ENCODE measurements around the gene DLK2.

DNA sequence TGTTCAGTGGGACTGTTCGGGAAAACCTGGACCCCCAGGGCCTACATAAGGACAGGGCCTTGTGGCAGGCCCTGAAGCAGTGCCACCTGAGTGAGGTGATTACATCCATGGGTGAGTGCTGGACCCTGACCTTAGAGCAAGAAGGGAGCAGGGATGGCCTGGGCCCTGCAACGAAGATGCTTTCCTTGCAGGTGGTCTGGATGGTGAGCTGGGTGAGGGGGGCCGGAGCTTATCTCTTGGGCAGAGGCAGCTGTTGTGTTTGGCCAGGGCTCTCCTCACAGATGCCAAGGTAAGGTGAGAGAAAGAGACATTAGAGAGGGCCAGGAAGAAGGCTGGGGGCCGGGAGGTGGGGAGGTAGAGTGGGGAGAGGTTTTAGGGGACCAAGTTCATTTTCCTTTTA lies 6.4 kb downstream of the DLK2 start:
- TF ChIP-seq CTCF (IDR thresholded peaks at IDR 0.05; ENCODE audit: insufficient read depth, low read length, poor library complexity, severe bottlenecking) (no peak), EZH2phosphoT487 (conservative IDR thresholded peaks at IDR 0.05; ENCODE audit: low read length) (no peak)
